ENCODE results near the gene NSMCE4A. TPM values are rescaled to one million over a fixed set of nuclear protein-coding genes. Genes with fewer than 3 reads are reported as not detected.
A peak's percentile ranks its signal among the peaks of the same experiment; 100 is the strongest.
"Not testable (repeated sequence)": the region's sequence is repeated elsewhere in the genome, so short reads cannot be mapped to it uniquely, and the experiment has no call there.

Gene NSMCE4A, protein sequence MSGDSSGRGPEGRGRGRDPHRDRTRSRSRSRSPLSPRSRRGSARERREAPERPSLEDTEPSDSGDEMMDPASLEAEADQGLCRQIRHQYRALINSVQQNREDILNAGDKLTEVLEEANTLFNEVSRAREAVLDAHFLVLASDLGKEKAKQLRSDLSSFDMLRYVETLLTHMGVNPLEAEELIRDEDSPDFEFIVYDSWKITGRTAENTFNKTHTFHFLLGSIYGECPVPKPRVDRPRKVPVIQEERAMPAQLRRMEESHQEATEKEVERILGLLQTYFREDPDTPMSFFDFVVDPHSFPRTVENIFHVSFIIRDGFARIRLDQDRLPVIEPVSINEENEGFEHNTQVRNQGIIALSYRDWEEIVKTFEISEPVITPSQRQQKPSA
- 52.8 and 70.7 TPM in 2 replicates for total RNA-seq (2014; rRNA removed; shearing (Covaris generic))

GRCh38 chr10:121974535-121975294 lies at the start of gene NSMCE4A:
NSMCE4A (minus strand) TSS chr10:121975217; CDS start chr10:121975165, 52 bp downstream.
- DNase-seq (ENCODE audit: low read depth) = peak; percentile 69

GRCh38 chr10:122023257-122023656 lies 48.2 kb upstream of the NSMCE4A start:
- not testable (repeated sequence) for DNase-seq (ENCODE audit: low read depth)

DNA sequence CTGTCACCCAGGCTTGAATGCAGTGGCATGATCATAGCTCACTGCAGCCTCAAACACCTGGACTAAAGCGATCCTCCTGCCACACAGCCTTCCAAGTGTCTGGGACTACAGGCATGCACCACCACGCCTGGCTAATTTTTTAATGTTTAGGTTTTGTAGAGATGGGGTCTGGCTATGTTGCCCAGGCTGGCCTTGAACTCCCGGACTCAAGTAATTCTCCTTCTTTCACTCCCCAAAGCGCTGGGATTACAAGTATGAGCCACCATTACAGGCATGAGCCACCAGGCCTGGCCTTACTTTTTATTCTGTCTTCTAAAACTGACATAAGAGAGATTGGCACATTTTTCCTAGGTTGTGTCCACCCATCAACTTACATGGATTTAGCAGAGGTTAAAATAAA lies 47.3 kb upstream of the NSMCE4A start:
- DNase-seq (ENCODE audit: low read depth) = no peak

- DNase-seq (ENCODE audit: low read depth) = no peak
These were observed 46.8 kb upstream of the NSMCE4A start for GRCh38 chr10:122021828-122022227.

GRCh38 chr10:122021379-122021778 lies 46.4 kb upstream of the NSMCE4A start:
- DNase-seq (ENCODE audit: low read depth) = no peak

DNA sequence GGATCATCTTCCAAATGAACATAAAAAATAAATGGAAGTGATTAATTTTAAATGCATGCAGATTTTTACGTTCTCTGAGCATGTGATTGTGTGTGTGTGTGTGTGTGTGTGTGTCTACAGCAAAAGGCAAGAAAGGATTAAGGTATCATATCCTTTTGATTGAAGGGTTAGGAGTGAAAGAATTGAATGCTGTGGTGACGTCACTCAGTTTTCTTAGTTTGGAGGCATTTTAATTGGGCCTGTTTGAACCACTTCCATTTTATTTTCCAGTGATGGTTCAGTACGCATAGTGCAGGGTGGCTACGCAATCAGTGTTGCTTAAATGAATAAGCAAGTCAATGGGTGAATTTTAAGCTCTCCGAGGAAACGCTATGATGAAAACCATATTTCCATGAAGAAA lies 45.2 kb upstream of the NSMCE4A start:
- DNase-seq (ENCODE audit: low read depth) = no peak

- no peak for DNase-seq (ENCODE audit: low read depth)
These were observed 44.5 kb upstream of the NSMCE4A start for GRCh38 chr10:122019414-122019975.

DNA sequence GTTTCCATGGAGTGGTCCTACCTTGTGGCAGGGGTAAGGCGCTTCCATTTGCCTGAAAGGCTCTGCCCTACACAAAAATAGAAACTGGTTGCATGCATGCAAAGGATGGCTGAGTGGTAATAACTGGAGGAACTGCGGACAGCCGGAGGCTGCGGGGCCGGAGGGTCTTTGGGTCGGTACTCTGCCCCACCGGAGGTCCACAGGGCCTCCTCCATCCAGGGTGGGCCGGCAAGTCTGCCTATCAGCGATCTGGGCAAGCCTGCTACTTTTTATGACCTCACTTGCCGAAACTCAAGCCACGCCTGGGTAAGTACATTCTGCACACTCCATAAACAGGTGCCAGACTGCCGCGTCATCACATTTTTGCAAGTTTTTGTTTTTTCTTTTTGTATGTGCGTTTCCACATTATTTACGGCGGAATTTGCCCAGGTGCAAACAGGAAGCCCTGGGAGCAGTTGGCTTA lies 44.0 kb upstream of the NSMCE4A start:
- DNase-seq (ENCODE audit: low read depth) = no peak

GRCh38 chr10:122018491-122018890 lies 43.5 kb upstream of the NSMCE4A start:
- no peak for DNase-seq (ENCODE audit: low read depth)

DNA sequence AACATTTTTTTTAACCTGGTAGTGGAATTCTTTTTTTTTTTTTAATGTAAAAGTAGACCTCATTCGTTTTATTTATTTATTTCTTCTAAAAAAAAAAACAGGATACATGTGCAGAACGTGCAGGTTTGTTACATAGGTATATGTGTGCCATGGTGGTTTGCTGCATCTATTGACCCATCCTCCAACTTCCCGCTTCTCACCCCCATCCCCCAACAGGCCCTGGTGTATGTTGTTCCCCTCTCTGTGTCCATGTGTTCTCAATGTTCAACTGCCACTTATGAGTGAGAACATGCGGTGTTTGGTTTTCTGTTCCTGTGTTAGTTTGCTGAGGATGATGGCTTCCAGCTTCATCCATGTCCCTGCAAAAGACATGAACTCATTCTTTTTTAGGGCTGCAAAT lies 42.9 kb upstream of the NSMCE4A start:
- not testable (repeated sequence) for DNase-seq (ENCODE audit: low read depth)

- DNase-seq (ENCODE audit: low read depth) = no peak
These were observed 39.7 kb upstream of the NSMCE4A start for GRCh38 chr10:122014652-122015248.

GRCh38 chr10:122013311-122013780 lies 38.3 kb upstream of the NSMCE4A start:
- no peak for DNase-seq (ENCODE audit: low read depth)

- DNase-seq (ENCODE audit: low read depth) = no peak
These were observed 37.7 kb upstream of the NSMCE4A start for GRCh38 chr10:122012731-122013130.

DNA sequence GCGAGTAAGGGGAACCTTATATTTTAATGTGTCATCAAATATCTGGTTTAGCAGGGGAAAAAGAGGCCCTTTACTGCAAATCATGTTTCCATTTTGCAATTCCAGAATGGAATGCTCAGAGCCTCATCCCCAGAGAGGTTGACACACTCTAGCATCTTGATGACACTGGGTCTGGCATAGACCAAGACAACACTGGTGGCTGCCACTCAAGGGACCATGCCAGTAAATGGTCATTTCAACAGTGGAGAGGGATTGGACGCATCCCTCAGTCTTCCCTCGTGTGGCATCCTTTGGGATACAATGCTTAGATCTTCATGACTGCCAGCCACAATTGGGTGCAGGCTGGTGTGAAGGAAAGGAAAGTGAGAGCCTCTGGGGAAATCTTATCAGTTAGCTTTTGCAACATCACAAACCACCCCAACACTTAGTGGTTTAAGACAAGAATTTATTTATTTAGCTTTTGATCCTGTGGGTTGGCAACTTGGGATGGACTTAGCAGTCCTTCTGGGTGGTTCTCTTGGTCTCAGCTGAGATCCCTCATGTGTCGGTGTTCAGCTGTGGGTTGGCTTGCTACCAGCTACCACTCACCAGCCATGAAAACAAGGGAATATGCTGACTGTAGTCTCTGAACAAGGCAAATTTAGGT lies 35.5 kb upstream of the NSMCE4A start:
- DNase-seq (ENCODE audit: low read depth) = peak; percentile 62

DNA sequence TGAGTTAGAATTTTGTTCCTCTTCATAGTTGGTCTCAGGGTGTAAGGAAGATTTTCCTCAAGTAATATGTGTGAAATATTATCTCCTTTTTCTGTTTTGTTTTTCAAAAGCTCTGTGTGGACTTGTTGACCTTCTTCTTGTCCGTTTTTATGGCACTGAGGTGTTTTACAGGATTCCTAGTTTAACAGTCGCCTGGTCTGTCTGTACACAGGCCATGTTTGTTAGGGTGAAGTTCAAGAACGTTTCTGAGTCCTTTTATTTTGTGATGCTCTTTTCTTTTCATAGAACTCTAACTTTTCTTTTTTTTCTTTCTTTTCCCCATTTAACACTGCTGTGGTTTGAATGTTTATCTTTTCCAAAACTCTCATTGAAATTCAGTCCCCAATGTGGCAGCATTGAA lies 32.4 kb upstream of the NSMCE4A start:
- no peak for DNase-seq (ENCODE audit: low read depth)

DNA sequence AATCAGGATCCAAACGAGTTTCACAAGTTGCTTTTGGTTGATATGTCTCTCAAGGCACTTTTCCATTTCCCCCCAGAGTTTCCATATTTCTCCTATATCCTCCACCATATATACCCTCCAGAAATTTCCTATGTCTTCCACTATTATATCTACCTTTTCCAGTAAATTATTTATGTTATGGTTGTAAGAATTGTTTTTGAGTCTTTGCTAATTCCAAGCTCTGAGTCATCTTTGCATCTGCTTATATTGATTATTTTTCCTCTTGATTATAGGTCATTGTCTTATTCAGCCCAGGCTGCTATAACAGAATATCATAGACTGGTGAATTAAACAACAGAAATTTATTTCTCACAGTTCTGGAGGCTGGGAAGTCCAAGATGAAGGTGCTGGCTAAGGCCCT lies 26.7 kb upstream of the NSMCE4A start:
- DNase-seq (ENCODE audit: low read depth) = no peak

GRCh38 chr10:121999301-121999700 lies 24.3 kb upstream of the NSMCE4A start:
- no peak for DNase-seq (ENCODE audit: low read depth)

DNA sequence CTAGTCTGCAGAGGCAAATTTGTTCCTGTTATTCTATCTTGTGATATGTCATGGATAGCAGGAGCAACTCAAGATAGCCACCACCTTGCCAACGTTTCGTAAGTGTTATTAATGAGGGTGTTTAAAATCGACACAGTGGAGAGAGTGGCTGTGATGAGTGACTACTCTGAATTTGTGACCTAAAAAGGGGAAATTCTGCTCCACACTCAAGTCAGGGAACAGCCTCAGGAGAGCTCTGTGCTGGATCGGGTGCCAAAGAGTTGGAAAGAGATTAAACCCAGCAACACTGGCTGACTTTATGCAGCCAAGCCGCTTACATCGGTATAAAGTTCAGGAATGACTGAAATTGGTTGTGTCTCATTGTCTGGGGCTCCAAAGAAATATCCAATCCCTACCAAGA lies 23.4 kb upstream of the NSMCE4A start:
- no peak for DNase-seq (ENCODE audit: low read depth)

GRCh38 chr10:121994429-121994941 lies 19.5 kb upstream of the NSMCE4A start:
- no peak for DNase-seq (ENCODE audit: low read depth)

- DNase-seq (ENCODE audit: low read depth) = not testable (repeated sequence)
These were observed 16.7 kb upstream of the NSMCE4A start for GRCh38 chr10:121991727-121992126.

DNA sequence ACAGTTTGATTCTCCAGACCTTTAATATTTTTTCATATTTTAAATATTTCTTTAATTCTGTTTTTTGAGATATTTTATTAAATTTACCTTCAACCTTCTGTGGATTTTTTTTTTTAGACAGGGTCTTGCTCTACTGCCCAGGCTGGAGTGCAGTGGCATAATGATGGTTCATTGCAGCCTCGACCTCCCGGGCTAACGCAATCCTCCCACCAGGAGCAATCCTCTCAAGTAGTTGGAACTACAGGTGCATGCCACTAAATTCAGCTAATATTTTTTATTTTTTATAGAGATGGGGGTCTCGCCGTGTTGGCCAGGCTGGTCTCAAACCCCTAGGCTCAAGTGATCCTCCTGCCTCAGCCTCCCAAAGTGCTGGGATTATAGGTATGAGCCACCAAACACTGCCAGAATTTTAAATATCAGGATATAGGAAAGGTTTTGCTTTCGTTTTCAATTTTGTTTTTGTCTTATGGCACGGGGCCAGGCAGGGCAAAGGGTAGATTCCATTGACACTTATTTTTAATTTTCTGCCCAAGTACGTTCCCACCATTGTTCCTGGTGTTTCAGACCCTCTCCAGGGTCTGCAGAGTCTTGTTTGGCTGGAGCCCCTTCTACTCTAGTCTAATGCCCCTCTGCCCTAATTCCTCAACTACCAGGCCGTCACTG lies 15.1 kb upstream of the NSMCE4A start:
- peak; percentile 10 for DNase-seq (ENCODE audit: low read depth)
